Fibroblast of skin of right quadriceps (primary cell): ENCODE results near the gene HACE1.
"Not testable (repeated sequence)": the region's sequence is repeated elsewhere in the genome, so short reads cannot be mapped to it uniquely, and the experiment has no call there.

Experiments used
- DNase-seq: peaks from one replicate; pipeline ENCODE4 v3.0.0-alpha.2; 2013

HACE1 gene

DNA sequence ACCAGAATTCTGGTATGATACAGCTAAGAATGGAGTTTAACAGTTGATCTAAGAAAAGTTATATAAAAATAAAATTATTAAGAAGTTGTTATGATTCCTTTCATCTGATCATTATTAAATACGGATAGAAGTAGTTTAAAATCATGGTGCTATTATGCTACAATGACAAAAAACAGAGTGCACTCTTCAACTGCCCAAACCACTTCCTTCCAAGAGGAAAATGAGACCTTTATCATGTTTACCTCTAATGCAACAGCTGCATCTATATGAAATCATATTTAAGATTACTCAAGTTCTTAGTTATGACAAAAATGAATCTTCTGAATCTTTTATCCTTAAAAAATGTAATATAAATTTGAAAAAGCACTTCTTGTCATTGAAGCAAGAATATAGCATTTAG lies 31.2 kb downstream of the HACE1 start:
- no peak for DNase-seq

DNA sequence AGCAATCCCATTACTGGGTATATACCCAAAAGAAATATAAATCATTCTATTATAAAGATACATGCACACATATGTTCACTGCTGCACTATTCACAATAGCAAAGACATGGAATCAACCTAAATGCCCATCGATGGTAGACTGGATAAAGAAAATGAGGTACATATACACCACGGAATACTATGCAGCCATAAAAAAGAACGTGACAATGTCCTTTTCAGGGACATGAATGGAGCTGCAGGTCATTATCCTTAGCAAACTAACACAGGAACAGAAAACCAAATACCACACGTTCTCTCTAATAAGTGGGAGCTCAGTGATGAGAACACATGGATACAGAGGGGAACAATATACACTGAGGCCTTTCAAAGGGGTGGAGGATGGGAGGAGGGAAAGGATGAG lies 38.9 kb downstream of the HACE1 start:
- not testable (repeated sequence) for DNase-seq

DNA sequence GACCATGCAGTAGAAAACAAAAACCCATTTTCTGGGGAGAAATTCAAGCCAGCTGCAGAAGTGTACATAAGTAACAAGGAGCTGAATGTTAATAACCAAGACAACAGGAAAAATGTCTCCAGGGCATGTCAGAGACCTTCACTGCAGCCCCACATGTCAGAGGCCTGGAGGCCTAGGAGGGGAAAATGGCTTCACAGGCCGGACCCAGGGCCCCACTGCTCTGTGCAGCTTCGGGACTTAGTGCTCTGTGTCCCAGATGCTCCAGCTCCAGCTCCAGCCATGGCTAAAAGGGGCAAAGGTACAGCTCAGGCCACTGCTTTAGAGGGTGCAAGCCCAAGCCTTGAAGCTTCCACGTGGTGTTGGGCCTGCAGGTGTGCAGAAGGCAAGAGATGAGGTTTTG lies 43.6 kb downstream of the HACE1 start:
- DNase-seq: no peak

DNA sequence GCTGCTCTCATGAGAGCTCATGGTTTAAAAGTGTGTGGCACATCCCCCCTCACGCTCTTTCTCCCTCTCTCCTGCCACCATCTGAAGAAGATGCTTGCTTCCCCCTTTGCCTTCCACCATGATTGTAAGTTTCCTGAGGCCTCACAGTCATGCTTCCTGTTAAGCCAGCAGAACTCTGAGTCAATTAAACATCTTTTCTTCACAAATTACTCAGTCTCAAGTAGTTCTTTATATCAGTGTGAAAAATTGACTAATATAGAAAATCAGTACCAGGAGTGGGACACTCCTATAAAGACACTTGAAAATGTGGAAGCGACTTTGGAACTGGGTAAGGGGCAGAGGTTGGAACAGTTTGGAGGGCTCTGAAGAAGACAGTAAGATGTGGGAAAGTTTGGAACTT lies 45.0 kb downstream of the HACE1 start:
- DNase-seq: no peak

DNA sequence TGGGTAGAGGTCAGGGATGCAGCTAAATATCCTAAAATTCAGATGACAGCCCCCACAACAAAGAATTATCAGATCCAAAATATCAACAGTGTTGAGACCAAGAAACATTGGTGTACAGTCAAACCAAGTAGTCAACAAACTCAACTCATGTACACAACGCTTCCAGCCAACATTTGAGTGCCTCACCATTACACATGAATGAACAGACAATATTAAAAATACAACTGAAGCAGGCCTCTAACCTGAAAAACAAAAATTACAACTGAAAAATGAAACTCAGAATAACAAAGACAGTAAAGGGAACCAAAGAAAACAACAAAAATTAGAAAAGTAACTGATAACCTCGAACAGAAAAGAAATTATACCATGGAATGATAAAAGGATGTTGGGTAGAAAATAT lies 46.2 kb downstream of the HACE1 start:
- DNase-seq: no peak

- no peak for DNase-seq
Measured at GRCh38 chr6:104809116-104809515, 50.6 kb downstream of the HACE1 start.

GRCh38 chr6:104805335-104805734 lies 54.4 kb downstream of the HACE1 start:
- DNase-seq: not testable (repeated sequence)

DNA sequence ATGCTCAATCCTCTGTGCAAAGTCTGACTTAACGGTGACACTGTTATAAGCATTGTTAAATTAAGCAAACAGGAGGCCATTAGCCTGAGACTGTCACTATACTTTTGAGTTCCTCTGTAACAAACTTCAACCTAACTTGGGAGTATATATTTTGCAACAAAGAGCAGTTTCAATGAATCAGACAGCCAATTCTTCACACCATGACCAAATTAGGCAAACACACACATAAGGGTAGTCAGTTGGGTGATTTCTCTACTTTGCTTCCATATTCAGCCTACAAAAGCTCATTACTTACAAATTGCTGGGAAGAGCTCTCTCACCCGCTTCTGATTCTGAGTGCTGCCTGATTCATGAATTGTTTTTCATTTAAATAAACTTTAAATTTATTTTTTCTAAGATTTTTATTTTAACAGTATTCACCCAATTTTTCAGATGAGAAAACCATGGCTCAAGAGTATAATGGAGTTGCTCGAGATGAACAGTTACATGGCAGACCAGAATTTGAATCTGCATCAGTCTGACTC lies 60.5 kb downstream of the HACE1 start:
- DNase-seq: peak; percentile 3

GRCh38 chr6:104796031-104796785 lies 63.5 kb downstream of the HACE1 start:
- DNase-seq: no peak

GRCh38 chr6:104795363-104795762 lies 64.4 kb downstream of the HACE1 start:
- no peak for DNase-seq

DNA sequence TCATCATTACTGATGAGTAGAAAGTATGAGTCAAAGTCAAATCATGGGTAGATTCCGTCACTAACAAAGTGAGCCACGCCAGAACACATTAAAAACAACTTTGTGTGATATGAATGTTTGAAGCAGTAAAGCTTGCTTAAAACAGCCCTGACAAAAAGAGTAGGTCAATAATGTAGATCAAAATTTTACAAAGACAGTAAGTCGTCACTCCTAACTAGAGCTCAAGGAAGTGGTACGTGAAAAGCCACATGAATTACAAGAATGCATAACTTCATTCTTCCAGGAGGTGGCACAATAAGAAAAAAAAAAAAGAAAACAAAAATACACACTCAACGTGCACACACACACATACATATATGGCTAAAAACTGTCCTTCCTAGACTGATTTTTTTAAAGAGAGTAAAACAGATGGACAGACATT lies 69.9 kb downstream of the HACE1 start:
- DNase-seq: peak; percentile 81

DNA sequence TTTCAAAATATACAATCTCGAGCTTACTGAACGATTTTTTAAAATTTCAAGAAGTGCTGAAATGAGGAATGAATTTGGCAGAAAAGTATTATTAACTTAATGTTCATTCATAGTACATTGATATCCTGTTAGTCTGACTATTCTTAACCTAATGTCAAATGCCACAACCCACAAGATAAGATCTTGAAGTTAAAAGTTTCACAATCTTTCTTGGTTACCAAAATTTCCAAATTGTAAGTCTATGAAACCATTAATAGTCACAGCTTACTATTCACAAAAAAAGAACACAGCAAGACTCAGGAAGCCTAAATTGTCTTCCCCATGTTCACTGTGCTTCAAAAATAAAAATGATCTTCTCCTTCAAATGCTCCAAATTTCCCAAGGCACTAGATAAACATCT lies 71.3 kb downstream of the HACE1 start:
- DNase-seq: peak; percentile 15

GRCh38 chr6:104787305-104787704 lies 72.4 kb downstream of the HACE1 start:
- no peak for DNase-seq

DNA sequence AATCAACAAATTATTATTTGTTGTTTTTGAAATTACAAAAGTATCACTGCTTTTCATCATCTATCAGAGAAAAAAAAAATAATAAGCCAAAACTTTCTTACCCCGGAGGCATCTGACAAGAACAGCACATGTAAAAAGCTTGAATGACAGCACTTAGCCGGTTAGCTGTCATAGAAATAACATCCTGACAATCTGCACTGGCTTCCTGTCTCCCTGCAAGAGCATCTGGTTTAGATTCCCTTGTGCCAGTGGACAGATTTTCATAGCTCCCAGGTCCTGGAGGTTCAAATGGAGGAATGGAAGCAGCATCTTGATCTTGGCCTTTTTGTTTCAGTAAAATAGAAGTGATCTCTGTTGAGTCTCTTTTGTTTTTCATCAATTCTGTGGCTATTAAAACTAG lies 74.8 kb downstream of the HACE1 start:
- DNase-seq: peak; percentile 52

- peak; percentile 47 for DNase-seq
Measured at GRCh38 chr6:104771258-104771832, 88.4 kb downstream of the HACE1 start.

- DNase-seq: no peak
Measured at GRCh38 chr6:104768906-104769305, 90.8 kb downstream of the HACE1 start.

GRCh38 chr6:104766595-104766994 lies 93.1 kb downstream of the HACE1 start:
- no peak for DNase-seq

DNA sequence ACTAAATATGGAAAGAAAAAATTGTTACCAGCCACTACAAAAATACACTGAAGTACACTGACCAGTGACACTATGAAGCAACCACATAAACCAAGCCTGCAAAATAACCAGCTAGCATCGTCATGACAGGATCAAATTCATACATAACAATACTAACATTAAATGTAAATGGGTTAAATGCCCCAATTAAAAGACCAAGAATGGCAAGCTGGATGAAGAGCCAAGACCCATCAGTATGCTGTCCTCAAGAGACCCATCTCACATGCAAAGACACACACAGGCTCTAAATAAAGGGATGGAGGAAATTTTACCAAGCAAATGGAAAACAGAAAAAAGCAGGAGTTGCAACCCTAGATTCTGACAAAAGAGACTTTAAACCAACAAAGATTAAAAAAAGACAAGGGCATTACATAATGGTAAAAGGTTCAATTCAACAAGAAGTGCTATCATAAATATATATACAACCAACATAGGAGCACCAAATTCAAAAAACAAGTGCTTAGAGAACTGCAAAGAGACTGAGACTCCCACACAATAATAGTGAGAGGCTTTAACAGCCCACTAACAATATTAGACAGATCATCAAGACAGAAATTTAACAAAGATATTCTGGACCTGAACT lies 104.8 kb downstream of the HACE1 start:
- DNase-seq: no peak

DNA sequence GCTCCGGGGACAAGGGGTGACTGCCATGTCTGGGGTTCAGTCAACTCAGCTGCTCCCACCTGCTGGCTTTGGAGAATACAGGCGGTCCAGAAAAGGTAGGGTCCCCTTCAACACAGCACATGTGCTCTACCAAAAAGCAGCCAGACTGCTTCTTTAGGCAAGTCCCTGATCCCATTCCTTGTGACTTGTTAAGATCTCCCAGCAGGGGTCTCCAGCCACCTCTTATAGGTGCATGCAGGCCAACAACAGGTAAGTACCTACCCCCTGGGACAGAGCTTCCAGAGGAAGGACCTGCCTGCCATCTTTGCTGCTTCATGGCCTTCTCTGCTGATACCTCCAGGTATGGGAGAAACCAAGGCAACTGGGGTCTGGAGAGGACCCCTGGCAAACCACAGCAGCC lies 106.5 kb downstream of the HACE1 start:
- no peak for DNase-seq

DNA sequence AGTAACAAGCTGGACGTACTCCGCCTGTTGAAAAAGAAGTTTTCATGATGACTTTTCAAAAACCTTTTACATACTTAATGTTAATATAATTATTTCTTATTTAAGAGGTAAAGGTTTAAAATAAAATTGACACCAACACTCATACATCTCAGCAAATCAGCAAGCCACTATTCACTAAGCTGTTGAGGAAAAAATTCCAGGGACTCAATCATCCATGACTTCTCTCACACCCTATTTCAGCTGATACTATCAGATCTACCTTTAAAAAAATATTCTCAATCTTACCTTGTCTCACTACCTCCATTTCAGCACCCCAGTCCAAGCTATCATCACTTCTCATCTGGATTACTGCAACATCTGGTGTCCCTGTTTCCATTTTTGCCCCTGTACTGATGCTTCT lies 109.3 kb downstream of the HACE1 start:
- no peak for DNase-seq

DNA sequence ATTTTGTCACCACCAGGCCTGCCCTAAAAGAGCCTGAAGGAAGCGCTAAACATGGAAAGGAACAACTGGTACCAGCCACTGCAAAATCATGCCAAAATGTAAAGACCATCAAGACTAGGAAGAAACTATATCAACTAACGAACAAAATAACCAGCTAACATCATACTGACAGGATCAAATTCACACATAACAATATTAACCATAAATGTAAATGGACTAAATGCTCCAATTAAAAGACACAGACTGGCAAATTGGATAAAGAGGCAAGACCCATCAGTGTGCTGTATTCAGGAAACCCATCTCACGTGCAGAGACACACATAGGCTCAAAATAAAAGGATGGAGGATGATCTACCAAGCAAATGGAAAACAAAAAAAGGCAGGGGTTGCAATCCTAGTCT lies 120.6 kb downstream of the HACE1 start:
- DNase-seq: not testable (repeated sequence)

DNA sequence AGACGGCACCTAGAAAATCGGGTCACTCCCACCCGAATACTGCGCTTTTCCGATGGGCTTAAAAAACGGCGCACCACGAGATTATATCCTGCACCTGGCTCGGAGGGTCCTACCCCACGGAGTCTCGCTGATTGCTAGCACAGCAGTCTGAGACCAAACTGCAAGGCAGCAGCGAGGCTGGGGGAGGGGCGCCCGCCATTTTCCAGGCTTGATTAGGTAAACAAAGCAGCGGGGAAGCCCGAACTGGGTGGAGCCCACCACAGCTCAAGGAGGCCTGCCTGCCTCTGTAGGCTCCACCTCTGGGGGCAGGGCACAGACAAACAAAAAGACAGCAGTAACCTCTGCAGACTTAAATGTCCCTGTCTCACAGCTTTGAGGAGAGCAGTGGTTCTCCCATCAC lies 122.2 kb downstream of the HACE1 start:
- not testable (repeated sequence) for DNase-seq

DNA sequence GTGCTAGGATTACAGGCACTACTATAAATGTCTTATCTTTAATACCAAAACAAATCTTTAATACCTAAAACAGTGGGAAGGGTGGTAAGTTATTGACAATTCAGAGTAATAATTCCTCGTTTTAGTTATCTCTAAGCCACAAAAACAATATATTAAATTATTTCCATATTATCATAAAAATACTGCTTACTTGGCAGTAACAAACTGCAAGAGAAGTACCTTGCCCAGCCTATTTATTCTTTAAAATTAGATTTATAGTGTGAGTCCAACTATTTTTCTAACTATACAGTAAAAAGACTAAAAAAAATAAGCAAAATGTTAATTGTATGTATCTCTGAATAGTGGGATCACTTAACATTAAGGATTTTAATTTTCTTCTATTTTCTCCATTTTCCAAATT lies 123.2 kb downstream of the HACE1 start:
- DNase-seq: no peak

GRCh38 chr6:104730450-104730849 lies 129.3 kb downstream of the HACE1 start:
- DNase-seq: no peak
